ENCODE measurements around the gene SMAD4. TPM values are rescaled to one million over a fixed set of nuclear protein-coding genes. Genes with fewer than 3 reads are reported as not detected.

The SMAD4 gene
- polyA plus RNA-seq, 3 donors = 155 to 193 (median 157) TPM

DNA sequence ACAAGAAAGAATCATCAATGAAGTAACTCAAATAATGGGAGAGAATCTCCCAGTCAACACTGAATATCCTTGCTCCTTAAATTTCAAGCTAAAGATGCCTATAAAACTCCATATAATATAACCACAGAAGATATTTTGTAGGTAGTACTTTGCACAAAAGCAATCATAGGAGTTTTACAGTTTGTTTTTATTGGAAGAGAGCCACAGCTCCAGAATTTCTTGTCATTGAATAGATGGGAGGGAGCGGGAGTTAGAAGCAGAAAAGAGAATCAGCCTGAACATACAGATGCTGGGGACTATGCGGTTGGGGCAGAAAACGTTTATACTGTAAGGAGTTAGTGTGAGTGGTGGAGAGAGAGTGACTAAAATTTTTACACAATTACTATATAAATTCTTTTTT, 18.3 kb upstream of the SMAD4 start:
- no peak for DNase-seq (ENCODE audit: extremely low read depth in 1 of 11, low read depth in 9 of 11, low spot score in 4 of 11)

DNA sequence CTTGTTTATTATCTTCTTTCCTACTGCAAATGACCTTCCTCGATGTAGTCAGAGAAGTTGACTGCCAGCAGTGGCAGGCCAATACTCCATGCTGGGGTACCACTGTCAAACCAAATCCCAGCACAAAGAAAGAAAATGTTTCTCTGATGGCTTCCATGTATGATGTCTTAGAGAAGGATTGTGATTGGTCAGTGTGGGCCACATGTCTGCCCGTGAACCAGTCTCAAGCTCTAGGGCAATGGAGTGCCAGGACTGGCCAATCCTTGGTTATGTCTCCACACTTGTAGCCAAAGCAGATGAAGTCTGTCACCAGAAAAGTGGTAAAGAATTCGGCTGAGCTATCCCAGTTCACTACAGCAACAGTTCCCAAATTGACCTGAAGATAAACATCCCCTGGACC, 17.6 kb upstream of the SMAD4 start:
- DNase-seq (ENCODE audit: extremely low read depth in 1 of 11, low read depth in 9 of 11, low spot score in 4 of 11) = no peak

DNA sequence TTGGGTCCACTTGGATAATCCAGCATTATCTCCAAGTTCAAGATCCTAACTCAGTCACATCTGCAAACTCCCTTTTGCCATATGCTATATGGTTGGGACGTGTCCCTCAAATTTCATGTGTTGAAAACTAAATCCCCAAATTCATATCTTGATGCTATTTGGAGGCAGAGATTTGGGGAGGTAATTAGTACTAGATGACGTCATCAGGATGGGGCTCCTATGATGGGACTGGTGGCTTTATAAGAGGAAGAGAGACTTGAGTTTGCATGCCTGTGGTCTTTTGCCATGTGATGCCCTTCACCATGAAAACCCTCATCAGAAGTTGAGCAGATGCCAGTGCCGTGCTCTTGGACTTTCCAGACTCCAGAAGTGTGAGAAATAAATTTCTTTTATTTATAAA, 16.8 kb upstream of the SMAD4 start:
- no peak for DNase-seq (ENCODE audit: extremely low read depth in 1 of 11, low read depth in 9 of 11, low spot score in 4 of 11)

DNA sequence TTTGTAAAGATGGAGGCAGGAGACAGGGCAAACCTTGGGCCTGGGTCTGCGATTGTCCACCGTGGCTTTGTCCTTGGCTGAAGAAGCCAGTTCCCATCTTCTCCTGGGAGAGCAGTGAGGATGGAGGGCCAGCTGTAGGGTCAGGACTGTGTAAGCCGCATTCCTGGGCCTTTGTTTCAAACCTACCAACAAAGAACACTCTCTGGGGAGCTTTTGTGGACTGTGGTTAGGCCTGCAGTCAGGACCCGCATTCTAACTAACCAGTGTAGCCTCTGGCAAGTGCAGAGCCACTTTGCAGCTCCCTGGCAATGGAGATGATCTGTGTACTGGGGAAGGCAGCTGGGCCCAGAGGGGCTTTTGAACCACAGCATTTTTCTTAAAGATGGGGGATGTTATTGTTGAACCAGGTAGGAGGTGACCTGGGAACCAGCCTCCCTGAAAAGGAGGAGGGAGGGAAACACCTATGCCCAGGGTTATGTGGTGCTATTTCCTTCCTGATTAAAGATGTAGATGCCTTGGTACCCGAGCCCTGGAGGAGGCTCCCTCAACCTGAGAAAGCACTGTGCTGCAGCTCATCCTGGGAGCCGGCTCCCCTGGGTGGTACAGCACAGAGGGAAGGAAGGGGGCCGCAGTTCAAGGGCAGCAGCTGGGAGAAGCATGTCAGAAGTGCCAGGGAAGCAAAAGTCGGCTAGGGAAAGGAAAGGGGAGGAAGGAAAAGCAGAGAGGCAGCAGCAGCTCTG, 12.7 kb upstream of the SMAD4 start:
- no peak for DNase-seq (ENCODE audit: extremely low read depth in 1 of 11, low read depth in 9 of 11, low spot score in 4 of 11)

DNA sequence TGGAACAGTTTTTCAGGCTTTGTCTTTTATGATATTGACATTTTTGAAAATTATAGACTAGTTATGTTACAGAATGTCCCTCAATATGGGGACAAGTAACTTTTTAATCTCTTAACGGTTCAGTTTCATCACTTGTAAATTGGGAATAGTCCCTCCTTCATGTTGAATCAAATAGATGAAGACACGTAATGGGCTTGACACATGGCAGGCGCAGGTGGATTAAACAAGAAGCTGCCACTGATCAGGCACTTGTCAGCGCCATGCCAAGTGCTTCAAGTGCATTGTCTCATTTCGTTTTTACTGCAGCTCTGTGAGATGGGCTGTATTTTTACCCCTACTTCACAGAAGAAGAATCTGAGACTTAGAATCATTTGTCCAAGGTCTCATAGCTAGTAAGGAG, 9.5 kb upstream of the SMAD4 start:
- no peak for DNase-seq (ENCODE audit: extremely low read depth in 1 of 11, low read depth in 9 of 11, low spot score in 4 of 11)

DNA sequence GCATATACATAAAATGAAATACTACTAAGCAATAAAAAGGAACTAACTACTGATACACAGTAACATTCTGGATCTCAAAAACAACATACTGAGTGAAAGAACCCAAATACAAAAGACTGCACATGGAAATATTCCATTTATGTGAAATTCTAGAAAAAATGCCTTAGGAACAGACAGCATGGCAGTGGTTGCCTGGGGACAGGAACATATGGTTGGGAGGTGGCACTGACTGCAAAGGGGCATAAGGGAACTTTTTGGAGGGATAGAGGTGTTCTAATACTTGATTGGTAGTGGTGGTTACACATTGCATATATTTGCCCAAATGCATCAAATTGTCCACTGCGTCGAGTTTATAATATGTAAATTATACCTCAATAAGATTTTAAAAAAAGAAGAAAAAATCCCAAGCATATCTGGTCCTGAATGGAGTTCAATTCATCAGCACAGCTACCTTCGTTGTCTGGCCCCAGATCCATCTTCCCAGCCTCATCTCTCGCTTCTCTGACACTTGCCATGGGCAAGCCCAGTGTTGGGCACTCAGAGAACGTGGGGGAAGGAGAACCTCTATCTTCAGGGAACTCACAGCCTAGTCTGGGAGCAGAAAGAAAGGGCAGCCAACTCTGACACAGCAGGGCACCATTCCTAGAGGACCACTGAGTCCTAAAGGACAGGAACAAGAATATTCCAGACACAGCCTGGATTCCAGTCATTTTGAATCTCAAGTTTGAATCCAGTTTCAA, 8.6 kb upstream of the SMAD4 start:
- DNase-seq (ENCODE audit: extremely low read depth in 1 of 11, low read depth in 9 of 11, low spot score in 4 of 11) = no peak

DNA sequence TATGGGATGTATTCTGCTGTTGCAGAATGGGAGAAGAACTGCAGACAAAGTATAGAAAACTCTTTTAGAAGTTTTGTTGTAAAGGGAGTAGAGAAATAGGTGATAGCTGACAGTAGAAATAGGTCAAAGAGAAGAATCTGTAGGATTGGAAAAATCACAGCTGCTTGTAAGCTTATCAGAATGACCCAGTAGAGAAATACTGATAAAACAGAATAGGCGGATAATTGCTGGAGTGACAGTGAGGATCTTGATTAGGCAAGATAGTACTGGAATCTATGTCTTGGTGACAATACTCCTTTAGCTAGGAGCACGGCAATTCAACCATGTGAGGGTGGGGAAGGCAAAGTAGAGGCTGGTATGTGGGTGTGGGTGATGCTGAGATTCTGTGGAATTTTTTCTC, 4.5 kb upstream of the SMAD4 start:
- no peak for DNase-seq (ENCODE audit: extremely low read depth in 1 of 11, low read depth in 9 of 11, low spot score in 4 of 11)

DNA sequence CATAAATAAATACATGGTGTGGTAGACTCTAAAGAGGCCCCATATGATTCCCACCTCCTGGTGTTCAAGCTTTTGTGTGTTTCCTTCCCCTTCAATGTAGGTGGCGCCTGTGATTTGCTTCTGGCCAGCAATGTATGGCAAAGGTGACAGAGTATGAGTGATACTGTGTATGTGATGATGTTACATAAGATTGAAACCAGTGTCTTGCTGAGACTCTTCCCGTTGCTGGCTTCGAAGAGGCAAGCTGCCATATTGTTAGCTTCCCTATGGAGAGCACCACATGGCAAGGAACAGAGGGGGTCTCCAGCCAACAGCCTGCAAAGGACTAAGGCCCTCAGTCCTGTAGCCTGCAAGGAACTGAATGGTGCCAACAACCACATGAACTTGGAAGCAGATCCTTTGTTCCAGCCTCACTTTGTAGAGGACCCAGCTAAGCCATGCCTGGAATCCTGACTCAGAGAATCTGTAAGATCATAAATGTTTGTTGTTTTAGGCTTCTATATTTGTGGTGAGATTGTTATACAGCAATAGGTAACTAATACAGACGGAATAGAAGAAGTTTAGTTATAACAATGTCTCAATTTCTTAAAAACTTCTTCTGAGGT, 1.7 kb upstream of the SMAD4 start:
- no peak for DNase-seq (ENCODE audit: extremely low read depth in 1 of 11, low read depth in 9 of 11, low spot score in 4 of 11)

DNA sequence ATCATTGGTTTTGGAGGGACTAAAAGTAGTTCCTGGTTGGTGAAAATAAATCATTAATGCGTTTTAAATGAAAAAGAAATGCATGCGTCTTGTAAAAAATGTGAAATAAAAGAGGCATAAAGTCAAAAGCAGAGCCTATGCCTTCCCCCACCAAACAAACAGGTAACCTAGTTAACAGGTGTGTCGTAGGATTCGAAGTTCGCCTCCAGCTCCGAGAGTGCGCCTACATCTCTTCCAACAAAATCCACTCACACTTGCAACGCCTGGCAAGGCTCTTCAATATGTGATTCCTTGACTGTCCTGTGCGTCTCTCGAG, 677 bp upstream of the SMAD4 start:
- DNase-seq (ENCODE audit: extremely low read depth in 1 of 11, low read depth in 9 of 11, low spot score in 4 of 11) = peak in 2 of 11 donors; percentile 17 to 32

DNA sequence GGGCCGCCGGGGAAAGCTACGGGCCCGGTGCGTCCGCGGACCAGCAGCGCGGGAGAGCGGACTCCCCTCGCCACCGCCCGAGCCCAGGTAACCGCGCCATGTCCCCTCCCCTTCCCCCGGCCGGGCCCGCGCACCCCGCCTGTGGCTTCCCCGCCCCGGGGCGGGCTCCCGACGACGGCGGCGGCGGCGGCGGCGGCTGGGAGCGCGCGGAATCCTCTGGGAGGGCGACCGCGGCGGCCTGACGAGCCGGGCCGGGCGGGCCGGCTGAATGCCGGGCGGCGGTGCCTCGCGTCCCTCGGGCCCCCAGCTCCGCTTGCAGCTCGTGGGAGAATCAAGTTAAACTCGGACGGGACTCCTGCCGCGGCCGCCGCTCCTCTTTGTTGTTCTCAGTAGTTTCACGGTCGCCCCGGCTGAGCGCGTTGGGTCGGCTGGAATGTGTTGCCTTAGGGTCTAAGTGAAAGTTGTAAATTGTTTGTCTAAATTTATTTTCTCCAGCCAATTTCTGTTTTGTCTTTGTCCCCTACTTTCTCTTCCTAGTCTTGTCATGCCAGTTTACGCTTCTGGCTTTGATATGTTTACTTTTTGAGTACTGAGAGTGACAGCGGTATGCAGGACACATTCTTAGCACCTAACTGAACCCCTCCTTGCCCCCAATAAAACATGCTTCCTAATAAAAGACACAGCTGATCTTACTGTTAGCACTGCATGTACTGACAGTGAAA, 685 bp downstream of the SMAD4 start:
- DNase-seq (ENCODE audit: extremely low read depth in 1 of 11, low read depth in 9 of 11, low spot score in 4 of 11) = peak in 7 of 11 donors; percentile 13 to 71 (median 63)

DNA sequence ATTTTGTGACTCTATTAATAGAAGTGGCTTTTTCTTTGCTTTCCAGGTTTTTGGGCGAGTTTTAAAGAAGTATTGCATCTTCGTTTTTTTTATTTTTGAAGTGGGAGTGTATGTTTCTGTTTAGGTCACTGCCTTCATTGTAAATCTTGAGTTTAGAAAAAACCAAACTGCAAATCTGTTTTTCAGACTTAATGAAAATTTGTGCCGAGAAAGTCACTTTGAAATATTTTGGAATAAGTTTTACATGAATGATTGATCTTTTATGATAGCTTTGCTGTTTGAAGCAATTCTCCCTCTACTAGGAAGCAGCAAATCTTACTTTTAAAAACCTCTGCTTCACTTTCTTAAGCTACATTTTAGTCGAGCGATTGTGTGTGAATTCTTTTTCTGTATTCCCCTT, 2.2 kb downstream of the SMAD4 start:
- no peak for DNase-seq (ENCODE audit: extremely low read depth in 1 of 11, low read depth in 9 of 11, low spot score in 4 of 11)

DNA sequence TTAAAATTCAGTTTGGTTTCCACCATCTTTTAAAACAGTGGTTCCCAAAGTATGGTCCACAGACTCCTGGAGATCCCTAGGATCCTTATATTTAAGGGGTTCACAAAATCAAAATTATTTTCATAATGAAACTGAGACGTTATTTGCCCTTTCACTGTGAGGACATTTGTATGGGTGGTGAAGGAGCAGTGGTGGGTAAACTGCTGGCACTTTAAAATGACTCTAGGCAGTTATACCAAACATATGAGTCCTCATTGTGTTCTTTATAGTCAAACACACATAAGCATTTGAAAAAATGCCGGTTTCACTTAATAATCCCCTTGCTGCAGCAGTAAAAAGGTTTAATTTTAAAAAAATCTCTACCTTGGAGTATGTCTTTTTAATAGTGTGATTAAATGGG, 7.2 kb downstream of the SMAD4 start:
- no peak for DNase-seq (ENCODE audit: extremely low read depth in 1 of 11, low read depth in 9 of 11, low spot score in 4 of 11)

DNA sequence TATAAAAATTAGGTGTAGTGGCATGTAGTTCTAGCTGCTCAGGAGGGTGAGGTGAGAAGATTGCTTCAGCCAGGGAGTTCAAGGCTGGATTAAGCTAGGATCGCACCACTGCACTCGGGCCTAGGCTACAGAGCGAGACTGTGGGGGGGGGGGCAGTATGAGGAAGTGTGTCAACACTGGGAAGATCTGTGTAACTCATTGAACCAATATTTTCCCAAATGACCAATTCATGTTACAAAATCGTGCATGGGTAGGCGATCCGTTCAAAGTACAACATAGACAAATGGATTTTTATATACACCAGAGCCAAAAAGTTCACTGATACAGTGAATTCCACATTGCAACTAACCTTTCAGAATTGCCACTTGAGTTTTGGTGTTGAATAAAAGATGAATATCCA, 8.1 kb downstream of the SMAD4 start:
- DNase-seq (ENCODE audit: extremely low read depth in 1 of 11, low read depth in 9 of 11, low spot score in 4 of 11) = no peak

DNA sequence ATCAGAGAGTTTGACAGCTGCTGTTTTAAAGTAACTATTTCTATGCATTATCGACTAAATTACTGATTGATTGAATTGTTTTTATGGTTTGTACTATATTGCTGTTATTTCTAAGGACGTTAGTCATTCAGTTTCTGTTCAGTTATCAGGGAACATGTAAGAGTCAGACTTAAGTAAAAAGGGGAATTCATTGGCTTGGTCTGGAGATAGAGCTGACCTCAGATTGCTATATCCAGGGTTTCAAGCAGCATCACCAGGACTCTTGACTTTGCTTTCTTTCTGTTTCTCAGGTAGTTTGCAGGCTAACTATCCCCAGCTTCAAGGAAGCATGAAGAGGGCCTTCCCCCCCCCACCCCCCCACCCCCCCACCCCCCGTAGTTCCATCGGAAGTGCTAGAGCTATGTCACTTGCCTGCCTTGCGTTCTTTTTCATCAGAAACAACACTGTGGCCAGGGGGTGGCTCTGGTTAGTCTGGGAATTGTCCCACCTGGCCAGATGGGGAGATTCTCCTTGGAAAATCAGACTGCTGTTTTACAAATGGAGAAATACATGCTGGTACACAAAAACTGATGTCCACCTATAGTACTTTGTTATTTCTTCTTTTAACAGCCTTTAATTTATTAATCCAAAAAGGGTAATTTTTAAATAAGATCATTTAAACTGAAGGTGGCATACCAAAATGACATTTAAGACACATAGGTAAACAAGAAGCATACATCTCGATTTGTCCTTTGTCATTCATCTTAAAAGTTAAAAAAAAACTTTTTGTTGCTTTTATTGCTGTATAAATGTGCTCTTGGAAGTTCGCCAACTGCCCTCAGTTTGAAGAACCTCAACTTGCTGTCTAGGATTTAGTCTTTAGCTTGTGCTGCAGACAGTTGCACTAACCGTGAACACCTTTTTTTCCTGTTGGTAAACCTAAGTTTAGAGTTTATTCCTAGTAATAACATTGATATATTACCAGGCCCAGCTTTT, 9.4 kb downstream of the SMAD4 start:
- no peak for DNase-seq (ENCODE audit: extremely low read depth in 1 of 11, low read depth in 9 of 11, low spot score in 4 of 11)

DNA sequence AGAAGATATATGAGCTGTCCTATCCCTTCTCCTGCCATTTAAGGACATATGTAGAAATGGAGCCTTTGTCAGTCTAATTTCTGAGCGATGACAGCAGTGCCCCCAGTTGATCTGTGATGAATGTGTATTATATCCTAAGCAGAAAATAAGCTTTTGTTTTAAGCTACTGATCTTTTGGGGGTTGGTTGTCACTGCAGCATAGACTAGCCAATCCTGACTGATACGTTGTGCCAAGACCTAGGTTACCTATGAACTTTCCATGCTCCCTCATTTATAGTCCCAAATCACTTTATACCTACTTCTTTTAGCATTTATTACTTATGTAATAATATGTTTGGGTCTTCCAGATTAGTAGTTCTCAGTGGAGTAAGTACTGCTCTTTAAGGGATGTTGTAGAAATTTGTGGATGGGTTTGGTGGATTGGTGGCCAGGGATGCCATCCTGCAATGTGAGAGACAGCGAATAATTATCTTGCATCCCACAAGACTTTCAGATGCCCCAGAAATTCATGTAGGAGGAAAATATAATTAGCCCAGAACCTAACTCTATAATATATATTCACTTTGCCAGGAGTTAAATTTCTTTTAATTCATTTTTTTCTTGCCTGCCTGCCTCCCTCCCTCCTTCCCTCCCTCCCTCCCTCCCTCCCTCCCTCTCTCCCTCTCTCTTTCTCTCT, 11.8 kb downstream of the SMAD4 start:
- no peak for DNase-seq (ENCODE audit: extremely low read depth in 1 of 11, low read depth in 9 of 11, low spot score in 4 of 11)

DNA sequence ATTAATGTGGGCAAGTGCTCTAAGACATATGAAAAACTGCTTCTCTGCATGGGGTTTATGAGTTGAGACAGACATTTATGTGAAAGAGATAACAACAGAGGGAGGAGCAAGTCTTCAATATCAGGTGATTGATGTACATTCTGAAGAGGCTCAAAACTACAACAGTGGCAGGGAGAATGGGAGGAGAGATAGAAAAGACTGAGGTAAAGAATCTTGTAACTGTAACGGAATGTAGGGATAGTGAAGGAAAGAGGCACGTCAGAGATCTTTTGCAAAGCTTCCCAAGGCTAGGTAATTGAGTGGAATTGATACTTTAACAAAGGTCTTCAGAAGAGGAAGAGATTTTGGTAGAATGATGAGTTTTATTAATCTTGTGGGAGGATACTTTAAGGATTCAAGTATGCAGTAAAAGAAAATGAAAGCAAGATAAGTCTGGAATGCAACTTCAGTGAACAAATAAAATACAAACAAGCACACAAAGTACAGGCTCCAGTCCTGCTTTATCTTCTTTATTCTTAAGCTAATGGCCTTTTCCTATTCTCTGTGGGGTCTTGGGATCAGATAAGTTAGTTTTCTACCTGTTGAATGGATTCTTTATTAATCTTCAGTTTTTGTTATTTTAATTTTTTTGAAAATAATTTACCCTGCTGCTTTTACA, 15.0 kb downstream of the SMAD4 start:
- DNase-seq (ENCODE audit: extremely low read depth in 1 of 11, low read depth in 9 of 11, low spot score in 4 of 11) = no peak

DNA sequence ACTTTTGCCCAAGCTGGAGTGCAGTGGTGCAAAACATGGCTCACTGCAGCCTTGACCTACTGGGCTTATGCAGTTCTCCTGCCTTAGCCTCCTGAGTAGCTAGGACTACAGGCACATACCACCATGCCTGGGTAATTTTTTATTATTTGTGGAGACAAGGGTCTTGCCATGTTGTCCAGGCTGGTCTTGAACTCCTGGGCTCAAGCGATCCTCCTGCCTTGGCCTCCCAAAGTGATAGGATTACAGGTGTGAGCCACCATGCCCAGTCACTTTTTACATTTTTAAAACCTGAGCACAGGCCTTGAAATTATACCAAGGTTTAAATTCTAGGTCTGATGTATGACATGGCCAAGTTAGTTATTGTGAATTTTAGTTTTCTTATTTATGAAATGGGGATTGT, 18.2 kb downstream of the SMAD4 start:
- no peak for DNase-seq (ENCODE audit: extremely low read depth in 1 of 11, low read depth in 9 of 11, low spot score in 4 of 11)

DNA sequence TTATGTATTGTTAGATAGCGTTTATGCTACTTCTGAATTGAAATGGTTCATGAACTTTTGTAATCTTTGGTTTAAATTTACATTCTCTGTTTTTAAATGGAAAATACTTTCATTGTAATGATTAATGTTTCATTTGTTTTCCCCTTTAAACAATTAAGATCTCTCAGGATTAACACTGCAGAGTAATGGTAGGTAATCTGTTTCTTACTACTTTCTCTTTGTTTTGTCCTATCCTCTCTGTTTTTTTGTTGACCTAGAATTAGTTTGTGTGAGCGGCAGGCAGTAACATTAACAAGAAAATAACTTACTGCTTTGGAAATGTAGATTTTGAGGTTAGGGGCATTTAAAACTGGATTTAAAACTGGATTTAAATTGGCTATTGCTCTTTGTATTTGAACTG, 19.1 kb downstream of the SMAD4 start:
- DNase-seq (ENCODE audit: extremely low read depth in 1 of 11, low read depth in 9 of 11, low spot score in 4 of 11) = no peak
